ENCODE data around the gene CLRN1. TPM values are rescaled to one million over a fixed set of nuclear protein-coding genes. Genes with fewer than 3 reads are reported as not detected.

CLRN1 gene
- total and polyA plus RNA-seq, 4 donors, result not detected

- WGBS, 2 donors, result 88% methylated on average over 10 of the region's 10 CpGs
- H3K36me3 ChIP-seq (ENCODE audit: control insufficient read depth in 1 of 2, insufficient read depth in 2 of 2, low read length in 1 of 2), result no peaks in the 10 kb centered on the region
- H3K27me3 ChIP-seq (ENCODE audit: control insufficient read depth in 1 of 2, insufficient read depth in 2 of 2, low read length in 1 of 2), result no peaks in the 10 kb centered on the region
- no peaks in the 10 kb centered on the region for H3K4me1 ChIP-seq (ENCODE audit: control insufficient read depth in 1 of 2, insufficient read depth in 2 of 2, low read length in 2 of 2)
- DNase-seq, result no peak
- no peak for ATAC-seq (ENCODE audit: low FRiP score)
- intact Hi-C loops (cut with DNase I), result no loop called here
- H3K27ac ChIP-seq (ENCODE audit: low read depth in 1 of 2, low read length in 2 of 2), result no peak overlapping the region
- H3K9me3 ChIP-seq (ENCODE audit: control insufficient read depth, low read length), result no peaks in the 10 kb centered on the region
- H3K4me3 ChIP-seq (ENCODE audit: low read length in 2 of 2), result no peak overlapping the region
These were observed 70.7 kb downstream of the CLRN1 start for GRCh38 chr3:150901793-150902192.

- H3K4me3 ChIP-seq (ENCODE audit: low read length in 2 of 2), result no peak overlapping the region
- no peaks in the 10 kb centered on the region for H3K27me3 ChIP-seq (ENCODE audit: control insufficient read depth in 1 of 2, insufficient read depth in 2 of 2, low read length in 1 of 2)
- WGBS, 2 donors, result 70 to 76% methylated on average over 2 of the region's 2 CpGs
- ATAC-seq (ENCODE audit: low FRiP score) (no peak), DNase-seq (no peak)
- H3K4me1 ChIP-seq (ENCODE audit: control insufficient read depth in 1 of 2, insufficient read depth in 2 of 2, low read length in 2 of 2), result no peaks in the 10 kb centered on the region
- no peak overlapping the region for H3K27ac ChIP-seq (ENCODE audit: low read depth in 1 of 2, low read length in 2 of 2)
- intact Hi-C loops (cut with DNase I), result no loop called here
- H3K9me3 ChIP-seq (ENCODE audit: control insufficient read depth, low read length), result no peaks in the 10 kb centered on the region
- H3K36me3 ChIP-seq (ENCODE audit: control insufficient read depth in 1 of 2, insufficient read depth in 2 of 2, low read length in 1 of 2), result no peaks in the 10 kb centered on the region
These were observed 73.4 kb downstream of the CLRN1 start for GRCh38 chr3:150899141-150899540.

GRCh38 chr3:150898046-150898754 is 74.3 kb downstream of the CLRN1 start:
- 86 to 87% methylated on average over 3 of the region's 3 CpGs for WGBS, 2 donors
- Histone ChIP-seq H3K4me1 (ENCODE audit: control insufficient read depth in 1 of 2, insufficient read depth in 2 of 2, low read length in 2 of 2) (no peaks in the 10 kb centered on the region), H3K4me3 (ENCODE audit: low read length in 2 of 2) (no peak overlapping the region), H3K27me3 (ENCODE audit: control insufficient read depth in 1 of 2, insufficient read depth in 2 of 2, low read length in 1 of 2) (no peaks in the 10 kb centered on the region), H3K9me3 (ENCODE audit: control insufficient read depth, low read length) (no peaks in the 10 kb centered on the region), H3K27ac (ENCODE audit: low read depth in 1 of 2, low read length in 2 of 2) (no peak overlapping the region), H3K36me3 (ENCODE audit: control insufficient read depth in 1 of 2, insufficient read depth in 2 of 2, low read length in 1 of 2) (no peaks in the 10 kb centered on the region)
- DNase-seq, result no peak
- intact Hi-C loops (cut with DNase I), result no loop called here
- no peak for ATAC-seq (ENCODE audit: low FRiP score)

DNA sequence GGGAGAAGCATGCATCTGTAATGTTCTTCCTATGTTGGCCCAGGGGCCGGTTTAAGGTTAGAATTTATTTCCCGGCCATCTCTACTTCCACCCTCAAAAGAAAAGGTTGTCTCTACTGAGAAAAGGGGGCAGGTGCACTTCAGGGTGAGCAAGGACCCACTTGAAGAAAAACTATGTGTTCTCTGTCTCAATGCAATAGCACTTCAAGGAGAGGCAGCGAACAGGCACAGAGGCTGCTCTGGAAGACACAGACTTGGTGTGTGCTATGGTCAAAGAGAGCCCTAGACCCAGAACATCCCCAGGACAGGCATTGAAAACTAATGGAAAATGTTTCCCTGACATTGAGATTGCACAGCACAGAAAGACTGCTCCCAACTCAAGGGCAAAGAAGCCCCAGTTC is 74.9 kb downstream of the CLRN1 start:
- ATAC-seq (ENCODE audit: low FRiP score), result no peak
- Histone ChIP-seq H3K27ac (ENCODE audit: low read depth in 1 of 2, low read length in 2 of 2) (no peak overlapping the region), H3K36me3 (ENCODE audit: control insufficient read depth in 1 of 2, insufficient read depth in 2 of 2, low read length in 1 of 2) (no peaks in the 10 kb centered on the region), H3K4me1 (ENCODE audit: control insufficient read depth in 1 of 2, insufficient read depth in 2 of 2, low read length in 2 of 2) (no peaks in the 10 kb centered on the region), H3K27me3 (ENCODE audit: control insufficient read depth in 1 of 2, insufficient read depth in 2 of 2, low read length in 1 of 2) (no peaks in the 10 kb centered on the region), H3K9me3 (ENCODE audit: control insufficient read depth, low read length) (no peaks in the 10 kb centered on the region), H3K4me3 (ENCODE audit: low read length in 2 of 2) (no peak overlapping the region)
- 95 to 96% methylated on average over 3 of the region's 3 CpGs for WGBS, 2 donors
- DNase-seq, result no peak
- intact Hi-C loops (cut with DNase I), result no loop called here

DNA sequence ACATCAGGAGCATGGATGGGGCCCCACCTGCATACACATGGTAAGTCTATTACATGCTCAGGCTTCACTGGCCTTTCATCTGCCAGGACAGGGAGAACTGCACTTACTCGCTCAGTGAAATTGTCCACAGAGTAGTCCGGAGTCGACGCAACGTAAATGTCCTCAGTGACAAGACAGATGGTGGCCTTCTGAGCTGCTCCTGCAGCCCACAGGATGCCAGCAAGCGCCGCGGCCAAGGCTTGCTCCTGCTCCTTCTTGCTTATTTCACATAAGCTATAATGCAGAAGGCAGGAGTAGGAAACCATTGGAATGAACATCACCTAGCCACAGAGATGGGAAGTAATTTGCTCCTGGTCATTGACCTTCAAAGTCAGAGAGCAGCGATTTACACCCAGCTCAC is 81.7 kb downstream of the CLRN1 start:
- Histone ChIP-seq H3K27me3 (ENCODE audit: control insufficient read depth in 1 of 2, insufficient read depth in 2 of 2, low read length in 1 of 2) (no peaks in the 10 kb centered on the region), H3K4me3 (ENCODE audit: low read length in 2 of 2) (no peak overlapping the region), H3K36me3 (ENCODE audit: control insufficient read depth in 1 of 2, insufficient read depth in 2 of 2, low read length in 1 of 2) (no peaks in the 10 kb centered on the region), H3K9me3 (ENCODE audit: control insufficient read depth, low read length) (peaks cover 2% of the 10 kb centered on the region), H3K27ac (ENCODE audit: low read depth in 1 of 2, low read length in 2 of 2) (no peak overlapping the region), H3K4me1 (ENCODE audit: control insufficient read depth in 1 of 2, insufficient read depth in 2 of 2, low read length in 2 of 2) (no peaks in the 10 kb centered on the region)
- intact Hi-C loops (cut with DNase I), result no loop called here
- DNase-seq, result no peak
- 75 to 81% methylated on average over 9 of the region's 9 CpGs for WGBS, 2 donors
- no peak for ATAC-seq (ENCODE audit: low FRiP score)

GRCh38 chr3:150890295-150890694 is 82.2 kb downstream of the CLRN1 start:
- ATAC-seq (ENCODE audit: low FRiP score), result no peak
- 84 to 87% methylated on average over 3 of the region's 3 CpGs for WGBS, 2 donors

DNA sequence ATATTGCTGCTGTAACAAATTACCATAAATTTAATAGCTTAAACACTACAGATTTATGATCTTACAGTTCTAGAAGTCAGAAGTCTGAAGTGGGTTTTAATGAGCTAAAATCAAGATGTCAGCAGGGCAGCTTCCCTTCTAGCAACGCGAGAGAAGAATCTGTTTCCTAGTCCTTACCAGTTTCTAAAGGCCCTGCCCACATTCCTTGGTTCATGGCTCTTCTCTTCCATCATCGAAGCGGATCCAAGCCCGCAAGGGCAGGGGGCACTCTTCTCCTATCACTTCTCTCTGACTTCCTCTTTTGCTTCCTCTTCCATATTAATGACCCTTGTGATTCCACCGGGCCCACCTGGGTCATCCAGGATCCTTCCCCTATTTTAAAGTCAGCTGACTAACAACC is 83.4 kb downstream of the CLRN1 start:
- DNase-seq, result no peak
- Histone ChIP-seq H3K4me1 (ENCODE audit: control insufficient read depth in 1 of 2, insufficient read depth in 2 of 2, low read length in 2 of 2) (no peaks in the 10 kb centered on the region), H3K4me3 (ENCODE audit: low read length in 2 of 2) (no peak overlapping the region), H3K9me3 (ENCODE audit: control insufficient read depth, low read length) (peaks cover 2% of the 10 kb centered on the region), H3K36me3 (ENCODE audit: control insufficient read depth in 1 of 2, insufficient read depth in 2 of 2, low read length in 1 of 2) (no peaks in the 10 kb centered on the region), H3K27ac (ENCODE audit: low read depth in 1 of 2, low read length in 2 of 2) (no peak overlapping the region), H3K27me3 (ENCODE audit: control insufficient read depth in 1 of 2, insufficient read depth in 2 of 2, low read length in 1 of 2) (no peaks in the 10 kb centered on the region)
- 90% methylated on average over 6 of the region's 6 CpGs for WGBS, 2 donors
- no peak for ATAC-seq (ENCODE audit: low FRiP score)
- intact Hi-C loops (cut with DNase I), result no loop called here

More at GRCh38 chr3:150890295-150890694, 82.2 kb downstream of the CLRN1 start:
- no peak overlapping the region for H3K4me3 ChIP-seq (ENCODE audit: low read length in 2 of 2)
- no peak overlapping the region for H3K27ac ChIP-seq (ENCODE audit: low read depth in 1 of 2, low read length in 2 of 2)
- no peaks in the 10 kb centered on the region for H3K27me3 ChIP-seq (ENCODE audit: control insufficient read depth in 1 of 2, insufficient read depth in 2 of 2, low read length in 1 of 2)
- no peaks in the 10 kb centered on the region for H3K36me3 ChIP-seq (ENCODE audit: control insufficient read depth in 1 of 2, insufficient read depth in 2 of 2, low read length in 1 of 2)
- H3K4me1 ChIP-seq (ENCODE audit: control insufficient read depth in 1 of 2, insufficient read depth in 2 of 2, low read length in 2 of 2), result no peaks in the 10 kb centered on the region
- no peak for DNase-seq
- intact Hi-C loops (cut with DNase I), result no loop called here
- peaks cover 2% of the 10 kb centered on the region for H3K9me3 ChIP-seq (ENCODE audit: control insufficient read depth, low read length)

GRCh38 chr3:150887031-150887430 is 85.5 kb downstream of the CLRN1 start:
- Histone ChIP-seq H3K36me3 (ENCODE audit: control insufficient read depth in 1 of 2, insufficient read depth in 2 of 2, low read length in 1 of 2) (peaks cover 0 to 2% of the 10 kb centered on the region in 2 donors), H3K9me3 (ENCODE audit: control insufficient read depth, low read length) (peaks cover 2% of the 10 kb centered on the region), H3K4me3 (ENCODE audit: low read length in 2 of 2) (no peak overlapping the region), H3K27me3 (ENCODE audit: control insufficient read depth in 1 of 2, insufficient read depth in 2 of 2, low read length in 1 of 2) (no peaks in the 10 kb centered on the region), H3K27ac (ENCODE audit: low read depth in 1 of 2, low read length in 2 of 2) (no peak overlapping the region), H3K4me1 (ENCODE audit: control insufficient read depth in 1 of 2, insufficient read depth in 2 of 2, low read length in 2 of 2) (no peaks in the 10 kb centered on the region)
- 95 to 96% methylated on average over 2 of the region's 2 CpGs for WGBS, 2 donors
- no peak for DNase-seq
- intact Hi-C loops (cut with DNase I), result no loop called here
- ATAC-seq (ENCODE audit: low FRiP score), result no peak

GRCh38 chr3:150885535-150885934 is 87.0 kb downstream of the CLRN1 start:
- intact Hi-C loops (cut with DNase I), result no loop called here
- no peaks in the 10 kb centered on the region for H3K27me3 ChIP-seq (ENCODE audit: control insufficient read depth in 1 of 2, insufficient read depth in 2 of 2, low read length in 1 of 2)
- peaks cover 2% of the 10 kb centered on the region for H3K9me3 ChIP-seq (ENCODE audit: control insufficient read depth, low read length)
- DNase-seq (no peak), ATAC-seq (ENCODE audit: low FRiP score) (no peak)
- H3K4me1 ChIP-seq (ENCODE audit: control insufficient read depth in 1 of 2, insufficient read depth in 2 of 2, low read length in 2 of 2), result no peaks in the 10 kb centered on the region
- WGBS, 2 donors, result 60% methylated on average over 3 of the region's 3 CpGs
- no peak overlapping the region for H3K4me3 ChIP-seq (ENCODE audit: low read length in 2 of 2)
- H3K27ac ChIP-seq (ENCODE audit: low read depth in 1 of 2, low read length in 2 of 2), result no peak overlapping the region
- H3K36me3 ChIP-seq (ENCODE audit: control insufficient read depth in 1 of 2, insufficient read depth in 2 of 2, low read length in 1 of 2), result peaks cover 0 to 2% of the 10 kb centered on the region in 2 donors

Measured in aorta (tissue), 5 donors.